Measurements from ENCODE around the gene MCU. TPM values are rescaled to one million over a fixed set of nuclear protein-coding genes. Genes with fewer than 3 reads are reported as not detected.
"Not testable (repeated sequence)": the region's sequence is repeated elsewhere in the genome, so short reads cannot be mapped to it uniquely, and the experiment has no call there.

The MCU gene, protein sequence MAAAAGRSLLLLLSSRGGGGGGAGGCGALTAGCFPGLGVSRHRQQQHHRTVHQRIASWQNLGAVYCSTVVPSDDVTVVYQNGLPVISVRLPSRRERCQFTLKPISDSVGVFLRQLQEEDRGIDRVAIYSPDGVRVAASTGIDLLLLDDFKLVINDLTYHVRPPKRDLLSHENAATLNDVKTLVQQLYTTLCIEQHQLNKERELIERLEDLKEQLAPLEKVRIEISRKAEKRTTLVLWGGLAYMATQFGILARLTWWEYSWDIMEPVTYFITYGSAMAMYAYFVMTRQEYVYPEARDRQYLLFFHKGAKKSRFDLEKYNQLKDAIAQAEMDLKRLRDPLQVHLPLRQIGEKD
- total RNA-seq: 10 to 100 TPM; 15.0 to 24.6 TPM

DNA sequence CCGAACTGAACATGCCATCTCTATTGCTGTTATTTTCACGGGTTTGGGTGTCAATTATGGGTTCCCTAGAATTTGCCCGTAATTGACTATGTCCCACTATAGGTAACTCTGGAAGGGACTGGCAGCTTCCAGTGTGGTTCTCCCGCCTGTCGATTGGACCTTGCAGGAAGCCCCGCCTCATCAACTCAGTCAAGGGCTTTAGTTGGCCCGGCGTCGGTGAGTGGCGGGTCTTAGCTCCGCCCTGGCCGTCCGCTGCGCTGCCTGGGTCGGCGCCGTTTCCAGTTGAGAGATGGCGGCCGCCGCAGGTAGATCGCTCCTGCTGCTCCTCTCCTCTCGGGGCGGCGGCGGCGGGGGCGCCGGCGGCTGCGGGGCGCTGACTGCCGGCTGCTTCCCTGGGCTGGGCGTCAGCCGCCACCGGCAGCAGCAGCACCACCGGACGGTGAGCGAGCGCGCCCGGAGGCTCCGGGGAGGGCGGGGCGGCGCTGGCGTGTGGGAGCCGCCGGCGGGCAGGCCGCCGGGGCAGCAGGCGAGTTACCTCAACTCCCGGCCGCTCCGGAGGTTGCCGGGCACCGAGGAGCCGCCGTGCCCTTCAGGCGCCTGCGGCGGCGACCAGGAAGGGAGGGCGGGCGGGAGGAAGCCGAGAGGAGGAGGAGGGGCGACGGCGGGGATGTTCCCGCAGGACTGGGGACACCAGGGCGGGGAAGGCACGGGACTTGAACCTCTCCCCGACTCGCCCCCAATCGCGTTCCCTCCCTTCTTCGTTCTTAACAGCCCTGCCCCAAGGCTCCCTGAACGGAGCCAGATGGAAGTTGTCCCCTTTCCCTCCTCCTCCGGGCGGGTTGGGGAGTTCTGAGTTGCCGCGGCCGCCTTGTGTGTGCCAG, at the start of gene MCU:
Gene MCU, plus strand, starts transcription at position 281 of the 881 bp plus-strand sequence. Its CDS starts 9 bp downstream, at position 290.
- no peaks in the 10 kb centered on the region for H3K27me3 ChIP-seq (replicated peaks; ENCODE audit: insufficient read depth)
- peak within 1 kb of the TSS; percentile 92 for H3K4me3 ChIP-seq
- peak within 1 kb of the TSS; percentile 82 to 83 for H3K27ac ChIP-seq
- DNase-seq (ENCODE audit: low spot score) (peak; percentile 81), ATAC-seq (ENCODE audit: insufficient number of reproducible peaks, low FRiP score, low read depth) (peak; percentile 90)
- H3K36me3 ChIP-seq: no peaks in the 10 kb centered on the region
- peaks cover 23 to 42% of the 10 kb centered on the region in 2 donors for H3K4me1 ChIP-seq (ENCODE audit: control insufficient read depth in 1 of 2, low read depth in 2 of 2)
- no peaks in the 10 kb centered on the region for H3K9me3 ChIP-seq
- TF ChIP-seq, protein P1, sequence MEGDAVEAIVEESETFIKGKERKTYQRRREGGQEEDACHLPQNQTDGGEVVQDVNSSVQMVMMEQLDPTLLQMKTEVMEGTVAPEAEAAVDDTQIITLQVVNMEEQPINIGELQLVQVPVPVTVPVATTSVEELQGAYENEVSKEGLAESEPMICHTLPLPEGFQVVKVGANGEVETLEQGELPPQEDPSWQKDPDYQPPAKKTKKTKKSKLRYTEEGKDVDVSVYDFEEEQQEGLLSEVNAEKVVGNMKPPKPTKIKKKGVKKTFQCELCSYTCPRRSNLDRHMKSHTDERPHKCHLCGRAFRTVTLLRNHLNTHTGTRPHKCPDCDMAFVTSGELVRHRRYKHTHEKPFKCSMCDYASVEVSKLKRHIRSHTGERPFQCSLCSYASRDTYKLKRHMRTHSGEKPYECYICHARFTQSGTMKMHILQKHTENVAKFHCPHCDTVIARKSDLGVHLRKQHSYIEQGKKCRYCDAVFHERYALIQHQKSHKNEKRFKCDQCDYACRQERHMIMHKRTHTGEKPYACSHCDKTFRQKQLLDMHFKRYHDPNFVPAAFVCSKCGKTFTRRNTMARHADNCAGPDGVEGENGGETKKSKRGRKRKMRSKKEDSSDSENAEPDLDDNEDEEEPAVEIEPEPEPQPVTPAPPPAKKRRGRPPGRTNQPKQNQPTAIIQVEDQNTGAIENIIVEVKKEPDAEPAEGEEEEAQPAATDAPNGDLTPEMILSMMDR (IDR thresholded peaks at IDR 0.05): no peak

DNA sequence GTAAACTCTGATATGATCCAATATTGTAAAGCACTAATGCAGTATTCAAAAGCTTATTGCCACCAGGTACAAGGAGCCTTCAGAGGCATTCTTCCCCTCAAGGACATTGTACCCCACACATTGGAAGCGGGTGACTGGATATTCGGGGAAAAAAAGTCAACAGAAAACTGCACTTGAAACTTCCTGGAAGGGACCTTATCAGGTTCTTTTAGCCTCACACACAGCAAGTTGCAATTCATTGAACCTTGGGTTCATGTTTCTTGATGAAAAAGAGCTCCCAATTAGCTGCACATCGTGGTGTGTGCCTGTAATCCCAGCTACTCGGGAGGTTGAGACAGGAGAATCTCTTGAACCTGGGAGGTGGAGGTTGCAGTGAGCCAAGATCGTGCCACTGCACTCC, 49.6 kb upstream of the MCU start:
- DNase-seq (ENCODE audit: low spot score) (no peak), ATAC-seq (ENCODE audit: insufficient number of reproducible peaks, low FRiP score, low read depth) (no peak)
- H3K27ac ChIP-seq: no peak overlapping the region
- H3K36me3 ChIP-seq: no peaks in the 10 kb centered on the region
- no peaks in the 10 kb centered on the region for H3K27me3 ChIP-seq (replicated peaks; ENCODE audit: insufficient read depth)
- no peak overlapping the region for H3K4me3 ChIP-seq
- H3K4me1 ChIP-seq (ENCODE audit: control insufficient read depth in 1 of 2, low read depth in 2 of 2): peaks cover 2 to 3% of the 10 kb centered on the region in 2 donors
- TF ChIP-seq, protein P1 (IDR thresholded peaks at IDR 0.05): no peak
- H3K9me3 ChIP-seq: no peaks in the 10 kb centered on the region

DNA sequence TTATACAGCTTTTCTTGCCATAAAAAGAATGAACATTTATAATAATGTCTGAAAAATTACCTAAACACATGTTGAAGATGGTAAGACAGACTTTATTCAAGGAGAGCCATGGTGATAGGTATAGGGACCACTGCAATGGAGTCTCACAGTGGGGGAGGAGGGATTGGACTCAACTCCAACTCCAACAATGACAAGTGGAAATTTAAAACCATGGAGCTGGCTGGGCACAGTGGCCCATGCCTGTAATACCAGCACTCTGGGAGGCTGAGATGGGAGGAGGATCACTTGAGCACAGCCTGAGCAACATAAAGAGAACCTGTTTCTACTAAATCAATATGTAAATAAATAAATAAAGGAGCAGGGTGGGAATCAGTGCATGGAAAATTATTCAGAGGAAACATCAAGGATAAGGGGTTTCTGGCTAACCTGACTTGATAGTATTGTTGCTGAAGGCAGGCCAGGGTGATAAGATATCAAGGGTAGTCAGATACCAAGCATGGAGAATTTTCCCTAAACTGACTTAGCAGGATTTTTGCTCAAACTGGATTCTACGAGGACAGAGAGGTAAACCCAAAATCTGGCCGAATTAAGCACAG, 46.6 kb upstream of the MCU start:
- H3K36me3 ChIP-seq: no peaks in the 10 kb centered on the region
- DNase-seq (ENCODE audit: low spot score) (no peak), ATAC-seq (ENCODE audit: insufficient number of reproducible peaks, low FRiP score, low read depth) (no peak)
- H3K4me3 ChIP-seq: no peak overlapping the region
- H3K9me3 ChIP-seq: no peaks in the 10 kb centered on the region
- TF ChIP-seq, protein P1 (IDR thresholded peaks at IDR 0.05): no peak
- no peaks in the 10 kb centered on the region for H3K27me3 ChIP-seq (replicated peaks; ENCODE audit: insufficient read depth)
- no peaks in the 10 kb centered on the region for H3K4me1 ChIP-seq (ENCODE audit: control insufficient read depth in 1 of 2, low read depth in 2 of 2)
- no peak overlapping the region for H3K27ac ChIP-seq

DNA sequence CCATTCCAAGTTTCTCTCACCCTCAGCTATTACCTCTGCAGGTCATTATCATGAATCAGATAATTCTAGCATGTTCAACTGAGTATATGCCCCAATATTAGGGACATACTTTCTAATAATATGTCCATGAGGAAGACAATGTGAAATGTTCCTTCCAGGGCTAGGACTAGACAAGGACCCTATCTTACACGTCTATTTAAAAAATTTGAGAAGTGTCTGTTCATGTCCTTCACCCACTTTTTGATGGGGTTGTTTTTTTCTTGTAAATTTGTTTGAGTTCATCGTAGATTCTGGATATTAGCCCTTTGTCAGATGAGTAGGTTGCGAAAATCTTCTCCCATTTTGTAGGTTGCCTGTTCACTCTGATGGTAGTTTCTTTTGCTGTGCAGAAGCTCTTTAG, 45.0 kb upstream of the MCU start:
- H3K27me3 ChIP-seq (replicated peaks; ENCODE audit: insufficient read depth); H3K27ac ChIP-seq; H3K36me3 ChIP-seq; H3K4me1 ChIP-seq (ENCODE audit: control insufficient read depth in 1 of 2, low read depth in 2 of 2); H3K9me3 ChIP-seq; ATAC-seq (ENCODE audit: insufficient number of reproducible peaks, low FRiP score, low read depth); H3K4me3 ChIP-seq; DNase-seq (ENCODE audit: low spot score): not testable (repeated sequence)

DNA sequence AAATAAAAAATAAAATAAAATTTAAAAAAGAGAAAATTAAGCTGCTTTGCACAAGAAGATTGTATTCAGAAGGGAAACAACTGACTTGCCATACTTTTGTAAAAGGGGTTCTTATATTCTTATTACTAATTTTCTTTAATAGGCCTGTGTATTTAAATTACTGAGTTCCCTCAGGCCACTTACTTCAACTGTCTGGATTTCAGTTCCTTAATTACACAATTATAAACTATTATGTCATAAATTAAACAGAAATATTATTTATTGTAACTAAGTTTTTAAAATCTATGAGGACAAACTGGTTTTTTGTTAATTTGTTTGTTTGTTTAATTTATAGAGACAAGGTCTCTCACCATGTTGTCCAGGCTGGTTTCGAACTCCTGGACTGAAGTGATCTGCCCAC, 43.6 kb upstream of the MCU start:
- TF ChIP-seq, protein P1 (IDR thresholded peaks at IDR 0.05): no peak
- ATAC-seq (ENCODE audit: insufficient number of reproducible peaks, low FRiP score, low read depth) (no peak), DNase-seq (ENCODE audit: low spot score) (no peak)
- Histone ChIP-seq H3K27ac (no peak overlapping the region), H3K4me1 (ENCODE audit: control insufficient read depth in 1 of 2, low read depth in 2 of 2) (no peaks in the 10 kb centered on the region), H3K9me3 (no peaks in the 10 kb centered on the region), H3K4me3 (no peak overlapping the region), H3K27me3 (replicated peaks; ENCODE audit: insufficient read depth) (no peaks in the 10 kb centered on the region), H3K36me3 (no peaks in the 10 kb centered on the region)

Data from thoracic aorta (tissue), 2 donors.